Measurements from ENCODE around the gene NUDT22.

NUDT22 gene

DNA sequence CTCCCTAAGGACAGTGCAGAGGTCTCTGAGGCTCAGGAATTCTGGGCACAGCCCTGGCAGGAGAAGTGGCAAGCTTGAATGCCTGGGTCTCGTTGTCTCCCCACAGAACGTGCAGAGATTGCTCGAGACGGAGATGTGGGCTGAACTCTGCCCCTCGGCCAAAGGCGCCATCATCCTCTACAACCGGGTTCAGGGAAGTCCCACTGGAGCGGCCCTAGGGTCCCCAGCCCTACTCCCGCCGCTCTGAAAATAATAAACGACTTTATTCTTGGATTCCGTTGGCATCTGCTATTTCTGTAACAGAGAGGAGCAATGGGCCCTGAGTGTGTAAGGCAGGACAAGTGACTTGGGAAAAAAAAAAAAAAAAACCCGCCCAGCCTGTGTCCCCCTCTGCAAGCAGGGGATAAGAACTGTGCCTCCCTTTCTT lies 3.7 kb downstream of the NUDT22 start:
- no peak for DNase-seq

DNA sequence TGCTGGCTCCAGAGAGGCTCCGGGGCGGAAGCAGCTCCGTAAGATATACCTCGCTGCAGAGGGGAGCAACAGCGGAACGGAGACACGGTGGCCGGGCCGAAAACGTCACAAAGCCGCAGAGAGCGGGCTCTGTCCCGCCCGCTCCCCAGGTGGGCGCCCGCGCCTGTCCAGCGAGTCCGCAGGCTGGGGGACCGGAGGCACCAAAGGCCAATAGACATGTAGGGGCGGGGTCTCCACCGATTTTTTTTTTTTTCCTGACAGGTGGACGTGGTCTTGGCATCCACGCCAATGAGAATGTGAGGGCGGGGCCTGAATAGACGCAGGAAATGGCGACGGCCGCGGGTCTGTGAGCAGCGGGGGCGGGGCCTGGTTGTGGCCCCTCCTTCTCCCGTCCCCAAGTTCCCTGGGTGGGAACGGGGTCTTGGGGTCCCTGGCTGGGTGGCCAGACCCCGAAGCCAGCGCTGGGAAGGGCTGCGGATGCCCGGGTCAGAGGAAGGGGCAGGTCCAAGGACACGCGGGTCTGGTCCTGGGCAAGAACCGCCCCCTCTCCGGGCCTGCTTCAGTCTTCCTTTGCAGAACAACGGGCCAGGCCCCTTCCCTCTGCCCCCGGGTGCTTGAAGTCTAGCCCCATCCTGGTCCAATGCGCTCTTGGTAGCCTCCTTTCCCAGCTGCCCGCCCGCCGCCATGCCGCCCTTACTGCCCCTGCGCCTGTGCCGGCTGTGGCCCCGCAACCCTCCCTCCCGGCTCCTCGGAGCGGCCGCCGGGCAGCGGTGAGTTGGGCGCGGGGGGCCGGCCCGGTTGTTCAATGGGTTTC lies 4.3 kb downstream of the NUDT22 start, which contains the start of gene DNAJC4:
Gene DNAJC4, plus strand, starts transcription at position 378 of the 814 bp plus-strand sequence. Its CDS starts 307 bp downstream, at position 685.
- DNase-seq: peak; percentile 75

DNA sequence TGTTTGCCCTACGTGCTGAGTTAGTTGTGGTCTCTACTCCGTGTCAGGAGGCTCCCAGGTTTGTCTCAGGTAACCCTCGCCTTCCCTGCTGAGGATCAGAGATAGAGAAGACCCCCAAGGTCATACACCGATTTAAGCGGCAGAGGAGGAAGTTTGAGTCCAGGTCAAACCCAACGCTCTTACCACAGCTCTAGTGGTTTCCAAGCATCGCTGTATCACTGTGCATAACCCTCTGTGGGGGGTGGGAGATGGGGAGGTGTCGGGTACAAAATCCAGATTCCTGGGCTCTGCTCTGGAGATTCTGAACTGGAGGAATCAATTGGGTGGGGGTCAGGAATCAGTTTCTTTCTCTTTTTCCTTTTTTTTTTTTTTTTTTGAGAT lies 4.9 kb downstream of the NUDT22 start:
- no peak for DNase-seq

GRCh38 chr11:64231546-64231945 lies 5.5 kb downstream of the NUDT22 start:
- DNase-seq: no peak

- DNase-seq: no peak
Observed at GRCh38 chr11:64232182-64232966, 6.3 kb downstream of the NUDT22 start.

- DNase-seq: no peak
Observed at GRCh38 chr11:64232967-64233315, 6.9 kb downstream of the NUDT22 start.

DNA sequence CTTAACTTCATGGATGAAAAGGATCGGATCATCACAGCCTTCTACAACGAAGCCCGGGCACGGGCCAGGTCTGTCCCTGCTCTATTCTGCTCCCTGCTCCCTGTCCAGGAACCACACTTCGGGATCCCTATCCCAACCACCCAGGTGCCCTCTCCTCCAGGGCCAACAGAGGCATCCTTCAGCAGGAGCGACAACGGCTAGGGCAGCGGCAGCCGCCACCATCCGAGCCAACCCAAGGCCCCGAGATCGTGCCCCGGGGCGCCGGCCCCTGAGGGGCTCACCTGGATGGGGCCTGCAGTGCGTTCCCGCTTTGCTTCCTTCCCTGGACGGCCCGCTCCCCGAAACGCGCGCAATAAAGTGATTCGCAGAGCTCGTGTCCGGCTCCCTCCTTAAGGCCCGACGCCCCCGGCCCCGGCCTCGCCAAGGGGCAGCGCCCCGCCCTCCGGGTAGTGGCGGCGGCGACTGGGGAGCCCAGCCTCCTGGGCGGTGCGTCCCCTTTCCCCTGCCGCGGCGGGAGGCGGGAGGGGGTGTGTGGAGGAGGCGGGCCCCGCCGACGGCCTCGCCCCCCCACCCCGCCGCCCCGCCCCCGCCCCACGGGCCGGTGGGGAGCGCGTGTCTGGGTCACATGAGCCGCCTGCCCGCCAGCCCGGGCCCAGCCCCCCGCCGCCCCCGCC lies 8.0 kb downstream of the NUDT22 start, which contains the start of gene VEGFB:
Gene VEGFB, plus strand, starts transcription at position 672 of the 674 bp plus-strand sequence. CDS start 250 bp downstream, outside the sequence.
- DNase-seq: peak; percentile 64

- peak; percentile 35 for DNase-seq
Observed at GRCh38 chr11:64234647-64235379, 8.7 kb downstream of the NUDT22 start.

- no peak for DNase-seq
Observed at GRCh38 chr11:64235437-64236161, 9.5 kb downstream of the NUDT22 start.

DNA sequence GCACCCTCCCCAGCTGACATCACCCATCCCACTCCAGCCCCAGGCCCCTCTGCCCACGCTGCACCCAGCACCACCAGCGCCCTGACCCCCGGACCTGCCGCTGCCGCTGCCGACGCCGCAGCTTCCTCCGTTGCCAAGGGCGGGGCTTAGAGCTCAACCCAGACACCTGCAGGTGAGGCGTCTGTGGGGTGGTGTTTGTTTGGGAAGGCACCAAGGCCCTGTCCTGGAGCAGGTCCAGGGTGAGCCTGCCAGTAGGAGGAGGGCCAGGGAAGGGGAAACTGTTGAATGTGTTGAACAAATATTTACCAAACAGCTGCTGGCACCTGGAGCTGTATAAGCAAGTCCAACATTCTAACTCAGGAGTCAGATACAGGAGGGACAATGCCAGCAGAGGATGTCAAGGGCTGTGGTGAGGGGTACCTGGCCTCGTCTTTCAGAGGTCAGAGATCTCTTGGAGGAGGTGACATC lies 11.4 kb downstream of the NUDT22 start:
- DNase-seq: no peak

DNA sequence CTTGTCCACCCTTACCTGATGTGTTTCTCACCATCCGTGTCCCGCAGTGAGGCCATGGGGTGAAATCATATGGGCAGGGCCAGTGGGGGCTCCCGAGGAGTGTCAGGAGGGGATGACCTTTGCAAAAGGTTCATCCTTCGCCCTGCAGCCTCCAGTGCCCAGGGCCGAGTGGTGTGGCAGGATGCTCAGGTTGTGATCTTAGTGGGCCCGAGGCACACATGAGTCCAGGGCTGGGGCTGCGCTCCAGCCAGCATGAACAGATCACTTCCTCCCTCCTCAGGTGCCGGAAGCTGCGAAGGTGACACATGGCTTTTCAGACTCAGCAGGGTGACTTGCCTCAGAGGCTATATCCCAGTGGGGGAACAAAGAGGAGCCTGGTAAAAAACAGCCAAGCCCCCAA lies 12.0 kb downstream of the NUDT22 start:
- no peak for DNase-seq

- DNase-seq: no peak
Observed at GRCh38 chr11:64238999-64239398, 12.9 kb downstream of the NUDT22 start.

DNA sequence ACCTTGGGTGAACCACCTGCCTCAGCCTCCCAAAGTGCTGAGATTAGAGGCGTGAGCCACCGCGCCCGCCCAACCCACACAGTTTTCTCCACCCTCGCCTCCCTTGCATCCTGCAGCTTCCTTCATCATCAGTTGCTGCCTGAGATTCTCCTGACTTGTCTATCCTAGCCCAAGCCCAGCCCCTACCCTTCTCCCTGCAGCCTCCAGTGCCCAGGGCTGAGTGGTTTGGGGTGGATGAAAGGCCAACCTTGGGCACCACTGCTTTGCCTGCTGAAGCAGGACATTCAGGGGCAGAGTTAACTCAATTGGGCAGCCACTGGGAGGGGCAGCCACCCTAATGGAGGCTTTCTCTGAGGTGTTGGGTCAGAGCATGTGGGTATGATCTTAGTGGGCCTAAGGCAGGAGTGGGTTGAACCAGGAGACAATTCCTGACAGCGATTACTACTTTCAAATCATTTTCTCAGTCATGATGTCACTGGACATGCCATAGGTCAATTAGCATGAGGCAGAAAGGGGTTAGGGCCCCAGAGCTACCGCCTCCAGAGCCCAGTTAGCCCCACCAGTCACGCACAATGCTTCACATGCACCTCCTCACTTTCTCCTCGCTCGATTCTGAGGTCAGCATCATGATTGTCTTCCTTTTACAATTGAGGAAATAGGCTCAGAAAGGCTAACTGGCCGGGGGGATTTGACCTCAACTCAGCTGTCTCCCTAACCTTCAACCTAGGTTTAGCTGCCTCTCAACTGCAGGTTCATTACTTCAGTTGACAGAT lies 13.8 kb downstream of the NUDT22 start:
- DNase-seq: no peak

GRCh38 chr11:64240435-64241240 lies 14.6 kb downstream of the NUDT22 start, which contains the start of gene FKBP2:
TSS of gene FKBP2 (plus strand) at chr11:64241095. CDS start at chr11:64242388, 1,293 bp downstream.
- peak; percentile 98 for DNase-seq

- peak; percentile 100 for DNase-seq
Observed at GRCh38 chr11:64241241-64241490, 15.1 kb downstream of the NUDT22 start.

- DNase-seq: no peak
Observed at GRCh38 chr11:64241491-64242374, 15.7 kb downstream of the NUDT22 start.

DNA sequence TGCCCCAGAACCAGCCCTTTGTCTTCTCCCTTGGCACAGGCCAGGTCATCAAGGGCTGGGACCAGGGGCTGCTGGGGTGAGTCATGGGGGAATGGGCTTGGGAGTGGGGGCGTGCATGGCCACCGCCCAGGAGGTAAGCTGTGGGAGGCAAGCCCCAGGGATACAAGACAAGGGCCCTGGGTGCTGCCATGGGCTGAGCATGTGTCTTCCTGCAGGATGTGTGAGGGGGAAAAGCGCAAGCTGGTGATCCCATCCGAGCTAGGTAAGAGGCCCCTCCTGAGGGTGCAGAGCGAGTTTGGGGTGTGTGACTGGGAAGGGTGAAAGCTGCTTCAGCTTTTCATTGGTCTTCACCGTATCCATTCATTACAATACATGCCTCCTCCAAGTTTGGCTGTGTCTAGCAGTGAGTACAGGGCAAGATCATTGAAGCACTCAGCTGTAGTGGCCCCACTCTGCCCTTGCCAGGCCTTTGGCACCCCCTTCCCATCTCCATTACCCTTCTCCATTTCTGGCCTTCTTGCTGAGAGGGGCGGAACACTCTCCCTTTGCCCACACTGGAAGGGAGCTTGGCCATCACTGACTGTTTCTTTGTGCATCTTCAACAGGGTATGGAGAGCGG lies 17.3 kb downstream of the NUDT22 start:
- DNase-seq: no peak

DNA sequence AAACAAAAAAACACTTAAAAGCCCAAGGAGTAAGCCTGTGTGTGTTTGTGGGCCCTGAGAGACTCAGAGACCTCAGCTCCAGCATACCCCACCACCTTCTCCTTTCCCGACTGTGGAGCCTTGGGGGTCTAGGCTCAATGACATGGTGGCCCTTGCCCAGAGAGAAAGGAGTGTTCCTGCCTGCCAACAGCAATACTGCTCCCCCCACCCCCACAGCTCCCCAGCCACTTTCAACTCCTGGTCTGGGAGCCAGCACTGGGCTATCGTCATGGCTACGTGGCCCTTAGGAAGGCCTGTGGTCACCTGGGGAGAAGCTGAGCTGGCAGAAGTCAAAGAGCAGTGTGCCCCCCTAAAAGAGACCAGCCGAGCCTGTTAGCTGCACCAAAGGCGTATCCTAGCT lies 18.0 kb downstream of the NUDT22 start:
- no peak for DNase-seq

DNA sequence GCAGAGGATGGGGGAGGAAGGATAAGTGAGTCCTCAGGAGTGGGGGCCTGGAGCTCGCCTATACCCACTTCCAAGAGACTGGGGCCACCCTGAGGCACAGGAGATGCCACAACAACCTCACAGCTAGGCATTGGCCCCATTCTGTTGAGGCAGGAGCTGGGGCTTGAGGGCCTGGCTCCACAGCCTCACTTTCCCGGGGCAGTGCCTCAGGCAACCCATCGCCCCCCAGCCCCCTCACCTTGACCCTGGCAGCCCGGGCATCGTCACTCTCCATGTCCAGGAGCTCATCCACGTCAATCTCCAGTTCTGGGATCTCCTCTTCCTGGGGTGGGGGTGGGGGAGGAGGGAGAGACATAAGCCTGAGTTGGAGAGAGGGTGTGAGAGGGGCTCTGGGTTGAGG lies 18.9 kb downstream of the NUDT22 start:
- no peak for DNase-seq
